ENCODE results near the gene TRIM24.

The TRIM24 gene

GRCh38 chr7:138456220-138456619 is 3.8 kb upstream of the TRIM24 start:
- Histone ChIP-seq H3K4me2 (ENCODE audit: low read depth, low read length) (no peak overlapping the region), H3K9ac (ENCODE audit: low read length) (no peak overlapping the region), H3F3A (ENCODE audit: insufficient read depth, low read length) (peaks cover 11% of the 10 kb centered on the region), H4K20me1 (ENCODE audit: insufficient read depth, low read length) (0 out of 2 replicates have a peak, but pooled peaks cover 2% of the 10 kb centered on the region), H3K36me3 (replicated peaks; ENCODE audit: insufficient read depth, low read length) (no peaks in the 10 kb centered on the region), H3K4me3 (ENCODE audit: low read length) (no peak overlapping the region), H2AFZ (ENCODE audit: low read length) (no peak overlapping the region), H3K9me3 (replicated peaks; ENCODE audit: insufficient read depth, low read length) (no peaks in the 10 kb centered on the region), H3K27ac (ENCODE audit: low read length) (no peak overlapping the region), H3K9me2 (replicated peaks; ENCODE audit: insufficient read depth, low read length) (no peaks in the 10 kb centered on the region), H3K4me1 (ENCODE audit: low read length) (no peaks in the 10 kb centered on the region), H3K27me3 (replicated peaks; ENCODE audit: insufficient read depth, low read length) (no peaks in the 10 kb centered on the region), H3K79me2 (ENCODE audit: low read length) (peaks cover 3% of the 10 kb centered on the region)
- TF ChIP-seq EZH2phosphoT487 (IDR thresholded peaks at IDR 0.05; ENCODE audit: low read length) (no peak), CTCF (IDR thresholded peaks at IDR 0.05; ENCODE audit: low read length) (no peak), EZH2 (optimal IDR thresholded peaks at IDR 0.05; ENCODE audit: low read depth, low read length) (no peak)
- DNase-seq: no peak

GRCh38 chr7:138458576-138459412 is 1.3 kb upstream of the TRIM24 start:
- H3K4me2 ChIP-seq (ENCODE audit: low read depth, low read length): no peak overlapping the region; the same call in 1 of the 2 replicates
- 0 out of 2 replicates have a peak, but pooled peaks cover 4% of the 10 kb centered on the region for H4K20me1 ChIP-seq (ENCODE audit: insufficient read depth, low read length)
- no peaks in the 10 kb centered on the region for H3K9me3 ChIP-seq (replicated peaks; ENCODE audit: insufficient read depth, low read length)
- H3K4me1 ChIP-seq (ENCODE audit: low read length): no peaks in the 10 kb centered on the region
- no peak overlapping the region for H3K4me3 ChIP-seq (ENCODE audit: low read length)
- DNase-seq: no peak
- no peak overlapping the region for H3K9ac ChIP-seq (ENCODE audit: low read length)
- H3K79me2 ChIP-seq (ENCODE audit: low read length): peaks cover 29% of the 10 kb centered on the region
- H2AFZ ChIP-seq (ENCODE audit: low read length): no peak overlapping the region
- H3K27ac ChIP-seq (ENCODE audit: low read length): no peak overlapping the region
- TF ChIP-seq EZH2phosphoT487 (IDR thresholded peaks at IDR 0.05; ENCODE audit: low read length): no peak
- no peak for TF ChIP-seq CTCF (IDR thresholded peaks at IDR 0.05; ENCODE audit: low read length)
- no peak for TF ChIP-seq EZH2 (optimal IDR thresholded peaks at IDR 0.05; ENCODE audit: low read depth, low read length)
- no peaks in the 10 kb centered on the region for H3K9me2 ChIP-seq (replicated peaks; ENCODE audit: insufficient read depth, low read length)
- H3K27me3 ChIP-seq (replicated peaks; ENCODE audit: insufficient read depth, low read length): no peaks in the 10 kb centered on the region
- H3K36me3 ChIP-seq (replicated peaks; ENCODE audit: insufficient read depth, low read length): no peaks in the 10 kb centered on the region; the same call in 1 of the 2 replicates
- H3F3A ChIP-seq (ENCODE audit: insufficient read depth, low read length): peaks cover 19% of the 10 kb centered on the region

GRCh38 chr7:138459413-138460175 is 465 bp upstream of the TRIM24 start:
- H3F3A ChIP-seq (ENCODE audit: insufficient read depth, low read length): peaks cover 19% of the 10 kb centered on the region
- peak overlapping the region; percentile 50 for H3K4me3 ChIP-seq (ENCODE audit: low read length)
- no peaks in the 10 kb centered on the region for H3K9me2 ChIP-seq (replicated peaks; ENCODE audit: insufficient read depth, low read length)
- no peak overlapping the region for H3K9ac ChIP-seq (ENCODE audit: low read length)
- no peaks in the 10 kb centered on the region for H3K27me3 ChIP-seq (replicated peaks; ENCODE audit: insufficient read depth, low read length)
- no peaks in the 10 kb centered on the region for H3K9me3 ChIP-seq (replicated peaks; ENCODE audit: insufficient read depth, low read length)
- H4K20me1 ChIP-seq (ENCODE audit: insufficient read depth, low read length): 0 out of 2 replicates have a peak, but pooled peaks cover 4% of the 10 kb centered on the region
- no peaks in the 10 kb centered on the region; the same call in 1 of the 2 replicates for H3K36me3 ChIP-seq (replicated peaks; ENCODE audit: insufficient read depth, low read length)
- H2AFZ ChIP-seq (ENCODE audit: low read length): peak overlapping the region; percentile 51
- peaks cover 37% of the 10 kb centered on the region for H3K79me2 ChIP-seq (ENCODE audit: low read length)
- no peaks in the 10 kb centered on the region for H3K4me1 ChIP-seq (ENCODE audit: low read length)
- peak; percentile 99 for DNase-seq
- no peak overlapping the region for H3K27ac ChIP-seq (ENCODE audit: low read length)
- H3K4me2 ChIP-seq (ENCODE audit: low read depth, low read length): peak overlapping the region; percentile 72
- TF ChIP-seq EZH2phosphoT487 (IDR thresholded peaks at IDR 0.05; ENCODE audit: low read length) (no peak), CTCF (IDR thresholded peaks at IDR 0.05; ENCODE audit: low read length) (peak; percentile 38), EZH2 (optimal IDR thresholded peaks at IDR 0.05; ENCODE audit: low read depth, low read length) (no peak)

Data from MM.1S (cell line).